Colonic mucosa (tissue), 4 donors: ENCODE results near the gene KRTAP21-1. TPM values are rescaled to one million over a fixed set of nuclear protein-coding genes. Genes with fewer than 3 reads are reported as not detected.
"Not testable (repeated sequence)": the region's sequence is repeated elsewhere in the genome, so short reads cannot be mapped to it uniquely, and the experiment has no call there.

Source experiments
- DNase-seq: peaks from one replicate; pipeline ENCODE4 v3.0.0-alpha.2; 2020
- H3K27ac ChIP-seq: fragments of 200-600 bp; one replicate; pipeline ENCODE4 v1.8.0; 2021
- H3K27me3 ChIP-seq: fragments of 200-600 bp; one replicate; pipeline ENCODE4 v1.8.0; 2021
- H3K36me3 ChIP-seq: fragments of 200-600 bp; one replicate; pipeline ENCODE4 v1.8.0; 2021
- H3K4me1 ChIP-seq: fragments of 200-600 bp; one replicate; pipeline ENCODE4 v1.8.0; 2021; ENCODE audit warnings: mild to moderate bottlenecking
- H3K4me3 ChIP-seq: fragments of 200-600 bp; one replicate; pipeline ENCODE4 v1.8.0; 2021
- H3K9ac ChIP-seq, 2 donors: one replicate each; pipeline ENCODE4 v1.7.0; 2013; ENCODE audit warnings: control low read depth in 2 of 2, low read depth in 2 of 2, low read length in 2 of 2
- H3K9me3 ChIP-seq: fragments of 200-600 bp; one replicate; pipeline ENCODE4 v1.8.0; 2021
- CTCF ChIP-seq: fragments of 200-600 bp; IDR thresholded peaks from one replicate; pipeline ENCODE4 v1.8.0; 2022; ENCODE audit warnings: antibody characterized with exemption, mild to moderate bottlenecking
- intact Hi-C: fragments of 100-400 bp; cut with DNase I; formaldehyde crosslinking; loops from one replicate; pipeline ENCODE4 v1.14.1; 2022
- total RNA-seq, 2 donors: library from RNA; stranded (reverse); fragmentation: NEBNext Ultra II Directional in 1 of 2; extraction: Animal tissue kit (Norgen Biotek cat#: 25700) in 1 of 2; gene quantifications; one replicate each; pipeline ENCODE4 v1.2.1, GENCODE V29; 2021
- donor health status: healthy.
- donor health status: DM: no; HTN: no; CAD: no.
- donor health status: DM: no; HTN: no; CAD: no.

The KRTAP21-1 gene
- not detected for total RNA-seq

- H3K36me3 ChIP-seq, H3K27me3 ChIP-seq, H3K4me3 ChIP-seq, DNase-seq, intact Hi-C loops, H3K9me3 ChIP-seq, H3K9ac ChIP-seq, H3K4me1 ChIP-seq, H3K27ac ChIP-seq: not testable (repeated sequence)
Observed at GRCh38 chr21:30755328-30755727, at the start of gene KRTAP21-1. Gene KRTAP21-1 (minus strand): TSS chr21:30755428. CDS start chr21:30755378, 50 bp downstream.

GRCh38 chr21:30800605-30801004 lies 45.4 kb upstream of the KRTAP21-1 start:
- no peaks in the 10 kb centered on the region for H3K4me1 ChIP-seq
- H3K4me3 ChIP-seq, result no peak overlapping the region
- DNase-seq, result no peak
- H3K27me3 ChIP-seq, result no peaks in the 10 kb centered on the region
- H3K9ac ChIP-seq, result no peak overlapping the region
- H3K36me3 ChIP-seq, result no peaks in the 10 kb centered on the region
- H3K9me3 ChIP-seq, result no peaks in the 10 kb centered on the region
- no peak for TF ChIP-seq CTCF
- H3K27ac ChIP-seq, result no peak overlapping the region
- intact Hi-C loops, result no loop called here

- no peak overlapping the region for H3K4me3 ChIP-seq
- no peak overlapping the region for H3K9ac ChIP-seq
- H3K9me3 ChIP-seq, result no peaks in the 10 kb centered on the region
- no peak overlapping the region for H3K27ac ChIP-seq
- no peaks in the 10 kb centered on the region for H3K27me3 ChIP-seq
- TF ChIP-seq CTCF, result no peak
- H3K36me3 ChIP-seq, result no peaks in the 10 kb centered on the region
- intact Hi-C loops, result no loop called here
- H3K4me1 ChIP-seq, result no peaks in the 10 kb centered on the region
- DNase-seq, result no peak
Observed at GRCh38 chr21:30793581-30794314, 38.5 kb upstream of the KRTAP21-1 start.

GRCh38 chr21:30779249-30779648 lies 24.0 kb upstream of the KRTAP21-1 start:
- H3K9me3 ChIP-seq, result no peaks in the 10 kb centered on the region
- no peak for TF ChIP-seq CTCF
- H3K4me3 ChIP-seq, result no peak overlapping the region
- no peak overlapping the region for H3K9ac ChIP-seq
- H3K4me1 ChIP-seq, result no peaks in the 10 kb centered on the region
- H3K27ac ChIP-seq, result no peak overlapping the region
- no peak for DNase-seq
- H3K27me3 ChIP-seq, result no peaks in the 10 kb centered on the region
- no peaks in the 10 kb centered on the region for H3K36me3 ChIP-seq
- intact Hi-C loops, result no loop called here

GRCh38 chr21:30769724-30770431 lies 14.7 kb upstream of the KRTAP21-1 start:
- intact Hi-C loops, result no loop called here
- no peak for TF ChIP-seq CTCF
- no peaks in the 10 kb centered on the region for H3K9me3 ChIP-seq

GRCh38 chr21:30760776-30761175 lies 5.5 kb upstream of the KRTAP21-1 start:
- intact Hi-C loops, result no loop called here
- Histone ChIP-seq H3K9ac (no peak overlapping the region), H3K27me3 (no peaks in the 10 kb centered on the region), H3K27ac (no peak overlapping the region), H3K4me3 (no peak overlapping the region), H3K4me1 (no peaks in the 10 kb centered on the region), H3K9me3 (no peaks in the 10 kb centered on the region), H3K36me3 (no peaks in the 10 kb centered on the region)
- TF ChIP-seq CTCF, result no peak
- no peak for DNase-seq

More at GRCh38 chr21:30769724-30770431, 14.7 kb upstream of the KRTAP21-1 start:
- no peak for DNase-seq
- no peaks in the 10 kb centered on the region for H3K36me3 ChIP-seq
- no peaks in the 10 kb centered on the region for H3K27me3 ChIP-seq
- H3K9ac ChIP-seq, result no peak overlapping the region
- H3K4me3 ChIP-seq, result no peak overlapping the region
- no peak overlapping the region for H3K27ac ChIP-seq
- H3K4me1 ChIP-seq, result no peaks in the 10 kb centered on the region
